ENCODE data around the gene GPR151.

The GPR151 gene

GRCh38 chr5:146490089-146490843, 25.7 kb downstream of the GPR151 start:
- no peak for TF ChIP-seq POLR2AphosphoS5 (IDR thresholded peaks at IDR 0.05; ENCODE audit: low read depth, low read length)
- TF ChIP-seq REST (IDR thresholded peaks at IDR 0.05; ENCODE audit: insufficient read depth in 1 of 2, low read depth in 2 of 2, low read length in 2 of 2): no peak
- TF ChIP-seq SIN3A (IDR thresholded peaks at IDR 0.05; ENCODE audit: borderline replicate concordance, insufficient read depth, low read length): no peak
- no peak for TF ChIP-seq TAF1 (IDR thresholded peaks at IDR 0.05; ENCODE audit: borderline replicate concordance, insufficient read depth, low read length)
- TF ChIP-seq FOXP2 (optimal IDR thresholded peaks at IDR 0.05; ENCODE audit: borderline replicate concordance, extremely low read depth, extremely low read length, insufficient read depth): no peak

DNA sequence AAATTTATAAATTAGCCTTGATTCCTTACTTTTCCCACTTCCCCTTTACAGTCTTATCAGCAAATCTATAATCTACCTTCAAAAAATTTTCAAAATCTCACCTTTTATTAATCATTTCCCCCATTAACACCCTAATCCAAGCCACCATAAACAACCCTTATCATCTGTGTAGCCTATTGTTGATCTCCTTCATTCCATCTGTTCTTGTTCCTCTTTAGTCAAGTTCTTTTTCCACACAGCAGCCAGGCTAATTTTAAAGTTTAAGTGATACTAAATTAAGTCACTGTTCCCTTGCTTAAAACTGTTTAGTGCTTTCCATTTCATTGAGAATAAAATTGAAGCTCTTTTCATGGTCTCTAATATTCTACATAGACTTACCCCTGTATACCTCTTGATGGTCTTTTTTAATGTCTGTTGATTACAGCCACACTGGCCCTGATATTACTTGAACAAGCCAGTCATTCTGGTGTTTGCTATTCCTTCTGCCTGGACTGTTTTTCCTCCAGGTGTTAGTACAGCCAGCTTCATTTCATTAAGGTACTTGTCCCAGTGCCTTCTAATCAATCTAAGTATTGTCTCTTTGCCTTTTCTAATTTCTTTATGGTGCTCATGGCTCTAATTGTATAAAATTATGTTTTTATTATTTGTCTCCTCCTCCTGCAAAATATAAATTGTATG, 31.1 kb downstream of the GPR151 start:
- TF ChIP-seq REST (IDR thresholded peaks at IDR 0.05; ENCODE audit: insufficient read depth in 1 of 2, low read depth in 2 of 2, low read length in 2 of 2): no peak

DNA sequence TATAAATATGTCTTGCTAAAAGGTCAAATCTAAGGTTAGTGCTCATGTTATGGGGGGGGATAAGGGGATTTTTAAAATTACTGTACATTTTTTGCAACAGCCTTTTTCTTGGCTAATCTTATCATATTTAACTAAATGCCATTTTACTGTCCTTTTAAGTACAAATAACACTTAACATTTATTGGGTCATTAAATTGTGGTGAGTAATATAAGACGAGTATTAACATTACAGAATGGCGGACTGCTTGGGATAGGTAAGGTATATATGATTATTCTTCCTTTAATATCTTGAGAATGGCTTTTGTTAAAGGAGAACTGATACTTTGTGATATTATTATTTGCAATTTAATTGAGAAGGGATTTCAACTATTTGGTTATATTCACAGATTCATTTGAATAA, 33.2 kb downstream of the GPR151 start:
- TF ChIP-seq TAF1 (IDR thresholded peaks at IDR 0.05; ENCODE audit: borderline replicate concordance, insufficient read depth, low read length) (no peak), SIN3A (IDR thresholded peaks at IDR 0.05; ENCODE audit: borderline replicate concordance, insufficient read depth, low read length) (no peak)

- TF ChIP-seq SIN3A (IDR thresholded peaks at IDR 0.05; ENCODE audit: borderline replicate concordance, insufficient read depth, low read length) (no peak), POLR2AphosphoS5 (IDR thresholded peaks at IDR 0.05; ENCODE audit: low read depth, low read length) (no peak), FOXP2 (optimal IDR thresholded peaks at IDR 0.05; ENCODE audit: borderline replicate concordance, extremely low read depth, extremely low read length, insufficient read depth) (no peak), TAF1 (IDR thresholded peaks at IDR 0.05; ENCODE audit: borderline replicate concordance, insufficient read depth, low read length) (no peak), REST (IDR thresholded peaks at IDR 0.05; ENCODE audit: insufficient read depth in 1 of 2, low read depth in 2 of 2, low read length in 2 of 2) (no peak)
Measured at GRCh38 chr5:146475906-146476305, 40.1 kb downstream of the GPR151 start.

- no peak for TF ChIP-seq REST (IDR thresholded peaks at IDR 0.05; ENCODE audit: insufficient read depth in 1 of 2, low read depth in 2 of 2, low read length in 2 of 2)
- TF ChIP-seq FOXP2 (optimal IDR thresholded peaks at IDR 0.05; ENCODE audit: borderline replicate concordance, extremely low read depth, extremely low read length, insufficient read depth): no peak
- no peak for TF ChIP-seq POLR2AphosphoS5 (IDR thresholded peaks at IDR 0.05; ENCODE audit: low read depth, low read length)
- no peak for TF ChIP-seq TAF1 (IDR thresholded peaks at IDR 0.05; ENCODE audit: borderline replicate concordance, insufficient read depth, low read length)
- TF ChIP-seq SIN3A (IDR thresholded peaks at IDR 0.05; ENCODE audit: borderline replicate concordance, insufficient read depth, low read length): no peak
Measured at GRCh38 chr5:146475190-146475780, 40.7 kb downstream of the GPR151 start.

Measured in PFSK-1 (cell line).